RKO (cell line): ENCODE data around the gene ASIP.
"Not testable (repeated sequence)": the region's sequence is repeated elsewhere in the genome, so short reads cannot be mapped to it uniquely, and the experiment has no call there.

Experiments used
- DNase-seq: peaks from one replicate; pipeline ENCODE4 v3.0.0-alpha.2; 2016; ENCODE audit warnings: low spot score

The ASIP gene, protein sequence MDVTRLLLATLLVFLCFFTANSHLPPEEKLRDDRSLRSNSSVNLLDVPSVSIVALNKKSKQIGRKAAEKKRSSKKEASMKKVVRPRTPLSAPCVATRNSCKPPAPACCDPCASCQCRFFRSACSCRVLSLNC

DNA sequence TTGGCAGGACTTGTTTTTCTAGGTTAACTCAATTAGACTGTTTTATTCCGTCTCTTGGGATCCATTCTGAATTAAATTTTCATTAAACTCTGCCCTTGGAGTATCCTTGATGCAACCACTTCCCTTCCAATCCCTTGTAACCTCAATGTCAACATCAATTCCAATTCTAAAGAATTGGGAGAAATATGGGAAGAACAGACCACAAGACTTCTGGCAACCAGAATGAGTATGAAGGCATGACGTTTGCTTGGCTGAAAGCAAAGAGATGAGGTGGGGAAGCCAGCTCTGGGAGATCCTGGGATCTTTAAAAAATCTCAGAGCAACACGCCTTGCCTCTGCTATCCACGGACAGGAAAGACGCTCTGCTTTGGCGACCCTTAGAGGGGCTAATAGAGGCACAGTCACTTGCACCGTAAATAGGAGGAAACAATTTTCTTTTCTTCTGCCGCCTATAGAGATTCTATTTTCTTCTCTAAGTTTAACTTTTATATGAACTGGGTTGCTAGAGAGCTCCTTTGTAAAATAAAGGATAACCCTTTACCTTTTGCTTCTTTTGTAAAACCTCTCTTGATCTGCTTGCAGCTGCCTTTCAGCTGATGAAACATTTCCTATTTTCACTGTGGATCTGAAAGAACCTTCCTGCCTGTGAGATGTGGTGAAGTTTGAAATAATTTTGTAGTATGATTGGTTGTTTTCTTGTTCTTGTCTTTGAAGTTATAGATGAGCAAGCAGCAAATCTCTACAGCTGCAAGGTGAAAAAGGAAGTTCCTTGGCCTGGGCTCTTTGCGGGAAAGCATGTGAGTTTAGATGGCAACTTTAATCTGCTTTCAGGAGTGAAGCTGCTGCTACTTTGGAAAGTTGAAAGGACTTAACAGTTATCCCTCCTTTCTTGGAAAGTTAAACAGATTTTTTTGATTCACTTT lies at the start of gene ASIP:
Gene ASIP (plus strand): TSS at position 731 of the 923 bp plus-strand sequence. CDS start 18,952 bp downstream, outside the sequence.
- no peak for DNase-seq

DNA sequence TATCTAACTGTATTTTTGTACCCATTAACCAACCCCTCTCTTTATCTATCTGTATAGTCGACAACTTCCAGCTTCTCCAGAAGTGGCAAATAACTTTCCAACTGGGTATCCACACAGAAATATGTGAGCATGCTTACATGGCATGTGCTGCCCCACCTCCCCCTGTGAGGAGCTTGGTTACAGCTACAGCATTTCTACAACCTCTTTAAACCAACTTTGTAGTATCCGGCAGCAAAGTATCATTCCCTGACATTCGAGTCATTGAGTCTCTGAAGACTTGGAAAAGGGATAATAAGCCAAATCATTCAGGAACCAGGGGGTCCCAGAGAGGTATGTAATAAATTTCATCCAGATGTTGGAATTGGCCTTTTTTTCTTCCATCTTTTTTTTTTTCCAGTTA lies 48.2 kb upstream of the ASIP start:
- no peak for DNase-seq

DNA sequence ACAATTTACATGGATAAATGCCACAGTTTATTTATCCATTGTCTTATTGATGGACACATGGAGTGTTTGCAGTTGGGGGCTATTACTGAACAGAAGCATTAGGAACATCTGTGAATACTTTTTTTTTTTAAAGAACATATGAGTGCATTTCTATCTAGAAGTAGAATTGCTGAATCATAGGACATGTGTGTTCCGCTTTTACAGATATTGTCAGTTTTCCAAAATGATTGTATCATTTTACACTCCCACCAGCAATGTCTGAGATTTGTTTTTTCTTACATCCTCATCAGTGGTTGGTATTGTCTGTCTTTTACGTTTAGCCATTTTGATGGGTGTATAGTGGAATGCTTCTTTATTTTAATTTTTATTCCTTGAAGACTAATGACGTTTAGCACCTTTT lies 42.0 kb upstream of the ASIP start:
- no peak for DNase-seq

DNA sequence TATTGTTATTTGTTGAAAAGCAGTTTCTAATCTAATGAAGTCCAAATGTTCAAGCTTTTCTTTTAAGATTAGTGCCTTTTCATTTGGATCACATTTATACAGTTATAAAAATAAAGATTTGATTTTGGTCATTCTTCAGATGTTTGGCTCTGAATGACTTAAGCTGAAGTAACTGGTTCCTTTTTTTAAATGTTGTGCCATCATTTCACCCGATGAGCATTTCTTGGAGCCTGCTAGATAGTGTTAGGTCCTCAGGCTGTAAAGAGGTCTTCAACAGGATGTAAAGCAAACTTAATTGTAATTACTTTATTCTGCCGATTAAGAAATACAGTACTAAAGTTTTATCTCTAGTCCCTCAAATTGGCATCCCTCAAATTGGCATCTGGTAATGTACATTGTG lies 41.2 kb upstream of the ASIP start:
- DNase-seq, result no peak

DNA sequence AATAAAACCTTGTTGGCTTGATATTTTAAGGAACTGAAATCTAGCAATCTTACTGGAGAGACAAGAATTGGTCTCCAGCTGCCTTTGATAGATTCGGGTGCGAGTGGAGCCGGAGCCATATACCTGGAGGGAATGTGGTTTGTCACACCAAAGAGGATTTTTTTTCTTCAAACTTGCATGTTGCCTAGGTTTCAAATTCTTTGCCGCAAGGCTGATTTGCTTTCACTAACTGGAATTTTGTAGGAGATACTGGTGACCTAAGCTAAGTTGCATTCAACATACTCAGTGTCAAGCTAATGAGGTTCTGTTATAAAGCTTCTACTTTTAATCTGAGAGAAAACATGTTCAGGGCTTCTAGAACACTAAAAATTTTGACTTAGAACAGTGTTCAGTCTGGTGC lies 39.7 kb upstream of the ASIP start:
- DNase-seq, result no peak

DNA sequence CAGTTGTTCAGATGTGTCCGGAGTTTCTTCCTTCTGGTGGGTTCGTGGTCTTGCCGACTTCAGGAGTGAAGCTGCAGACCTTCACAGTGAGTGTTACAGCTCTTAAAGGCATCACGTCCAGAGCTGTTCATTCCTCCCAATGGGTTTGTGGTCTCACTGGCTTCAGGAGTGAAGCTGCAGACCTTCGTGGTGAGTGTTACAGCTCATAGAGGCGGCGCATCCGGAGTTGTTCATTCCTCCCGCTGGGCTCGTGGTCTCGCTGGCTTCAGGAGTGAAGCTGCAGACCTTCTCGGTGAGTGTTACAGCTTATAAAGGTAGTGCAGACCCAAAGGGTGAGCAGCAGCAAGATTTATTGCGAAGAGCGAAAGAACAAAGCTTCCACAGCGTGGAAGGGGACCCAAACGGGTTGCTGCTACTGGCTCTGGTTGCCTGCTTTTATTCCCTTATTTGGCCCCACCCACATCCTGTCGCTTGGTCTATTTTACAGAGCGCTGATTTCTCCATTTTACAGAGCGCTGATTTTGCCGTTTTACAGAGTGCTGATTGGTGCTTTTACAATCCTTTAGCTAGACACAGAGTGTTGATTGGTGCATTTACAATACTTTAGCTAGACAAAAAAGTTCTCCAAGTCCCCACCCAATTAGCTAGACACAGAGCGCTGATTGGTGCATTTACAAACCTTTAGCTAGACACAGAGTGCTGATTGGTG lies 35.9 kb upstream of the ASIP start:
- not testable (repeated sequence) for DNase-seq

DNA sequence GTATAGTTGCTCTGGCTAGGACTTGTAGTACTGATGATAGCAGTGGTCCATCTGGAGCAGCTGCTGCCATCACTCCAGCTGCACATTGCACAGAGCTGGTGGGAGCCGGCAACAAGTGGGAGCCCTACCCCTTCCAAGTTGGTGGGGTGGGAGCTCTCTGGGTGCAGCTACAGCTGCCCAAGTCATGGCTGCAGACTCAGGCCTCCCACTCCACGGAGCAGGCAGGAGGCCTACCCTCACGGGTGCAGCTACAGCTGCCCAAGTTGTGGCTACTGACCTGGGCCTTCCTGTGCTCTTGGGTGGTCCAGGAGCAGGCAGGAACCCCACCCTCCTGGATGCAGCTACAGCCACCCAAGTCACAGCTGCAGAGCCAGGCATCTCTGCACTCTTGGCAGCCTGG lies 32.1 kb upstream of the ASIP start:
- DNase-seq, result no peak

DNA sequence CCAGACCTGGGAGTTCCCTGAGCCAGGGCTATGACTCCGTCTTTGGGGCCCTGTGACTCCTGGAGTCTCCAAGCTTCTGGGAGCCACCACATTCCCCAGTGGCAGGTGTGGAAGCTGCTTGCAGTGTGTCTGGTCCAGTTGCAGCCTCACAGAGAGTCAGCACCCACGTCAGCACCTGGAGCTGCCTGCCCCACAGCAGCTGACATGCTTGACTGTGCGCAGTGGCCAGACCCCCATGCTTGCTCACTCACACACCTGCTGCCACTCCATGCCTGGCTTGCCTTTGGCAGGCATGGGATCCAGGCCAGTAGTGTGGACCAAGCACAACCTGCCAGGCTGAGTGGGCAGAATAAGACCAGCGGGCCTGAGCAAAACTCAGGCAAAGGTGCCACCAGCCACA lies 31.0 kb upstream of the ASIP start:
- no peak for DNase-seq

DNA sequence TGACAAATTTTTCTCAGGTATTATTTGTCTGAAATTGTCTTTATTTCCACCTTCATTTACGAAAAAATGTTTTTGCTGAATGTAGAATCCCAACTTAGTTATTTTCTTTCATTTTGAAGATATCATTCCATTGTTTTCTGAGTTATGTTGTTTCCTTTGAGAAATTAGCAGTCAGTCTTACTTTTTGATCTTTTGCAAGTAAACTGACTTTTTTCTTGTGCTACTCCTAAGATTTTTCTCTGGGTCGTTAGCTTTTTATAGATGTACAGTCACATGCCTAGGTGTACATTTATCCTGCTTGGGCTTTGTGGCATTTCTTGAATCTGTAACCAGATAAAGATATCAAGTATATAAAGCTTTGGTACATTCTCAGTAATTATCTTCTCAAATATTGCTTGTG lies 29.6 kb upstream of the ASIP start:
- DNase-seq, result no peak

DNA sequence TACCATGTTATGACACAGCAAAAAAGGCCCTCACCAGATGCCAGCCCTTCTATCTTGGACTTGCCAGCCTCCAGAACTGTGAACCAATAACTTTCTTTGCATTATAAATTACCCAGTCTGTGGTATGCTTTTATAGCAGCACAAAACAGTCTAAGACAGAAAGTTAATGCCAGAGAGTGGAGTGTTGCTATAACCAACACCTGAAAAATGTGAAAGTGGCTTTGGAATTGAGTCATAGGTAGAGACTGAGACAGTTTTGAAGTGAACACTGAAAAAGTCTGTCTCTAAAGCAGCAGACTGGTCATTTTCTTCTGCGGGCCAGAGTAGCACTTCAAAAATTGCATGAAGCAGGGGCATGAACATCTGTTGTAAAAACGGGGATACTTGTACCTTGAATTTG lies 28.0 kb upstream of the ASIP start:
- no peak for DNase-seq

DNA sequence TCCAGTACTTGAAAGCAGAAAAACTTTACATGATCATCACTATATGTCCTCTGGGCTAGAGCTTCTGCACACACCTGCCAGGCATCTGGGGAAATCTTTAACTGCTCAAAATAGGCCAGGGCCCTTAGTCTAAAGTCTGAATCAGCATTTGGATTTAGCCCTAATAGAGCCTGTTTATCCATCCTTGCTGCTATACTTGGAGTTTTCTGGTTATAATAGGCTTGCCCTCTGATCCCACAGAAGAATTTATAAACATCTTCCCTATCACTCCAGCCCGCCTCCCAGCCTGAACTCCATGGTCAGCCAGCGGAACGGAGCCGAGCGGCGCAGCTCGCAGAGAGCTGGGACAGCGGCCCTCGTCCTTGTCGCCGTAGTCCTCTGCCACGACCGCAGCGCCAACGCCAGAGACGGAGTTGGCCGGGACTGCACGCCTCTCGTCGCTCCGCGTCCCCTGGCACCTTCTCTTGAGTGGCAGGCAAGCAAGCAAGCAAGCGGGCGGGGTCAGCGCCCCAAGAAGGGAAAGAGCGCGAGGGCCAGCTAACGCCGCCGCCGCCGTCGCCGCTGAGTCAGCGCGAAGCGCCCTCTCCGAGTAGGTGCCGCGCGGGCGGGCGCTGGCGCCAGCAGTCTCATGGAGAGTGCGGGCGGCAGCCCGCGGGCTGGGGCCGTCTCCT lies 25.4 kb upstream of the ASIP start:
- DNase-seq, result peak; percentile 84

DNA sequence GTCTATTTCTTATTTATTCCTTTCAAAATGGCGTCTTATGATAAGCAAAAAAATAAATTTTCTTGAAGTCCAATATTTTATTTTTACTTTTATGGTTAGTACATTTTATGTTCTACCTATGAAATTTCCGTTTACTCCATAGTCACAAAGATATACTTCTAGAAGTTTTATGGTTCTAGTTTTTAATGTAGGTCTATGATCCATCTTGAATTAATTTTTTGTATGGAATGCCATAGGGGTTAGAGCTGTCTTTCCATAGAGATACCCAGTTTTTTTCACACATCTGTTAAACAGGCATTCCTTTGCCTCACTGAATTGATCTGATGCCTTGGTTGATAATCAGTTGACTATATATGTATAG lies 24.9 kb upstream of the ASIP start:
- no peak for DNase-seq

DNA sequence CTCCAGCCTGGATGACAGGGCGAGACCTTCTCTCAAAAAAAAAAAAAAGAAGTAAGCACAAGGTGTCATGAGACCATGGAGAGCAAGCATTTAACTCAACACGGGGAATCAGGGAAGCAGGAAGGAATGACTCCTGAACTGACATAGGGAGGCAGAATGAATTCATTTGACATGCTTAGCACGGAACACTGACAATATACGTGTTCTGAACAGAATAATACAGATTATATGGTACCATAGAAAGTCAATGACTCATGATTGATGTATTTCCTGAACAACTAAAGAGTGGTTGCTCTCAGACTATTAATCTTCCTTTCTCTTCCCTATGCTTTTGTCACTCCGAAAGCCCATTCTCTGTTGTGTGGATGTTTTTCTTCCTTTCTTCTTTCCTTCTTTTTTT lies 20.7 kb upstream of the ASIP start:
- DNase-seq, result peak; percentile 41

DNA sequence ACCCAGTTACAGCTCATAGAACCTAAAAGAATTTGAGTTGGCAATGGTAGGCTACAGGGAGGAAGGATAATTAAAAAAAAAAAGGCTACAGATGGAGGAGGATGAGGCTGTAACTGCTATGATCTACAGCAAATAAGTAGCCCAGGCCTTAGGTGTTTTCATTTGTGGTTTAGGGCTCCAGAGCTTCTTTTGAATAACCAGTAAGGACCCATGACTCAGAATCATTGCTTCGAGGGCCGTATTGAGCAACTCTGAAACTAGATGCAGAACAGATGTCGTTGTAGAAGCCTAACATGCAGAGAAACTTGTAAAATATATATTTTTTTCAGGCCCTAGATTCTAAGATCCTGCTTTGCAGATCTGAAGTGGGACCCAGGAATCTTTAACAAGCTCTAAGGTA lies 19.0 kb upstream of the ASIP start:
- DNase-seq, result no peak

DNA sequence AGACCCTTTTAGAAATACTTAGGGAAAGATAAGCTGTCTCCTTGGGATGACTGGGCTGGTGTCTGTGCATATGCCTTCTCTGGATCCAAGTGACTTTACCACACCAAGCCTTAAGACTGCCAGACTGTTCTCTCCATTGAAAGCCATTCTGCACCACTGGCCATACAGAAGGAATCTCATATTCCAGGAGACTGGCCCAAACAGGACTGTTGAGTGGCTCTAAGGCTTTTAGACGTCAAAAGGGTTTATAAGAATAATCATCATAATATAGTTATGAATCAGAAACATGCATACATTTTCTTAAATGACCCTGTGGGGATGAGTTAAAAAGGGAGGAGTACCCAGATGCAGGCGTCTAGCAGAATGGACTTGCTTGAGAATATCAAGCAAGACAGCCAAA lies 17.0 kb upstream of the ASIP start:
- not testable (repeated sequence) for DNase-seq

DNA sequence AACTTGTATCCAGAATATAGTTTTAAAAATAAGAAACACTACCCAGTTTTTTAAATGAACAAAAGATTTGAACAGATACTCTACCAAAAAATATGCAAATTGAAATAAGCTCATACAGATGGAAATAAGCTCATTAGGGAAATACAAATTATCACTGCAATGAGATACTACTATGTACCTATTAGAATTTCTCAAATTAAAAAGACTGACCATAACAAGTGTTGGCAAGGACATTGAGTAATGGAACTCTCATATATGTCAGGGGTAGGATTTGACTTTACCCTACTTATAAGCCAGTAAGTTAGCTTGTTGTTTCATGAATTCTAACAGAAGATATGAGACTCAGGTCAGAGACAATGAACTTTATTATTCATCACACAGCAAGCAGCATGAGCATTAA lies 9.6 kb upstream of the ASIP start:
- DNase-seq, result no peak

DNA sequence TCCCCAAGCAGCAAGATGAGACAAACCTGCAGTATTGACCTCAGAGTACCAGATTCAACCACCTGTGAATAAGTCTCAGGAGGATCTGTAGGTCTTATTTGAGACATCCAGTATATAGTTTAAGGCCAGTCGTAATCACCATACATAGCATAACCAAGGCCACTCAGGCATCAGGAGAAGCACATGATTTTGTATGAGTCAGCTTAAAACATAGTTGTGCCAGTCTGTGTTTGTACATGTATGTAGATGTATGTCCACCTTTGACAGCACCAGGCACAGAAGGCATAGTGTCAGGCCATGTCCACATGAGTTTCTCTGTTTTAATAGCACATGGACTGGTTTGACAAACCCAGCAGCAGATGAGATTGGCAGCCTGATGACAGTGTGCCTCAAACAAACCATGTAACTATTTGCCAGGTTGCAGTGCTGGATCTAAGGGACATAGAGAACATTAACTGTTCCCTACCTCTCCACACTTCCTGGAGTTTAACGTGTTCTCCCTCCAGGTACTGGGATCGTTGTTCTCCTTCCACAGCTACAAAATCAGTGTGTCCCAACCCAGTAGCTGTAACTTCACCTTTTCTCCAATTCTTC lies 8.6 kb upstream of the ASIP start:
- no peak for DNase-seq

DNA sequence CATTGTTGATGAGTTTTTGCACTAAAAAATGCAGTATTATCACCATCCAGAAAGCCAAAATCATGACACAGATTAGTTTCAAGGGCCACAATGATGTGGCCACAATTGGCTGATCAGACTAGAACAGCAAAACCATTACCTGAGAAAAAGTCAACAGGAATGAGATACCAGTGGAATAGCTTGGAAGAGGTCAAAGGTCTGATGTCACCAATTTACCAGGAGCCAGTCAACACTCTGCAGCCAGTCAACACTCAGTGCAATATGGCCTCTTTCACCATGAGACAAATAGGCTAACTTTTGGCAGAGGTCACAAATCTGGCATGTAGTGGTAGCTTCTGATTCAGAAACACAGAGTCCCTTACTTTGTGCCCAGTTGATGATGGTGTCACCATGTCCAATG lies 7.5 kb upstream of the ASIP start:
- no peak for DNase-seq

DNA sequence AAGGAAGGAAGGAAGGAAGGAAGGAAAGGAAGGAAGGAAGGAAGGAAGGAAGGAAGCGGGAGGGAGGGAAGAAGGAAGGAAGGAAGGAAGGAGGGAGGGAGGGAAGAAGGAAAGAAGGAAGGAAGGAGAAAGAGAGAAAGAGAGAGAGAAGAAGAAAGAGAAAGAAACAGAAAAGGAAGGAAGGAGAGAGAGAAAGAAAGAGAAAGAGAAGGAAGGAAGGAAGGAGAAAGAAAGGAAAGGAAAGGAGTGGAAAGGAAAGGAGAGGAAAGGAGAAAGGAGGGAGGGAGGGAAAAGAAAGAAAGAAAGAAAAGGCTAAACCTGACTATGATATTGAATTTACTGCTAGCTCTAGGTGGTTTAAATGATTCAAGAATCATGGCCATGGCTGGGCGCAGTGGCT lies 5.3 kb upstream of the ASIP start:
- no peak for DNase-seq

DNA sequence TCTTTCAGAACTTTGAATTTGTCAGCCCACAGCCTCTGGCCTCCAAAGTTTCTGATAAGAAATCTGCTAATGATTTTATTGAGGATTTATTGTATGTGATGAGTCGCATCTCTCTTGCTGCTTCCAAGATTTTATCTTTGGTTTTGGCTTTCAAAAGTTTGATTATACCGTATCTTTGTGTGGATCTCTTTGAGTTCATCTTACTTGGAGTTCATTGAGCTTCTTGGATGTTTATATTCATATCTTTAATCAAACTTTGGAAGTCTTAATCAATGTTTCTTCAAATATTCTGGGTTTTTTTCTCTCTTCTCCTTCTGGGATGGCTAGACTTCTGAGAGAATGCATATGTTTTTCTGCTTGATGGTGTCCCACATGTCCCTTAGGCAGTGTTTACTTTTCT lies 3.3 kb upstream of the ASIP start:
- DNase-seq, result no peak

DNA sequence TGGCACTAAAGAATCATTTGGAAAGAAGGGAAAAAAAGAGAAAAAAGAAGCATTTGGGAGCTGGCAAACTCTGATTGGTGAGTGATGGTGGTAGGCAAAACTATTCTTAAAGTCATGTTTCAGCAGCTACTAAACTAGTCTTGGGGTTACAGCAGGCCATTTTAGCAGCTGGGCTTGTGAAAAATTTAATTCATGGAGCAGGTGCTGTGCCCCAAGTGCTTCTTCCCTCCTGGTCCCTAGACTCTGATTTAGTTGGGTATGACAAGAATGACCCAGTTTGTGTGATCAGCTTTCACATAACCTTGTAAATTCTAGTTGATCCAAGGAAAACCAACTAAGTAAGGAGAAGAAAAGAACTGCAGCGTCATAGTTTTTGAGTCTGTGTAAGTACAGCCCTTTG lies 1.1 kb upstream of the ASIP start:
- no peak for DNase-seq

DNA sequence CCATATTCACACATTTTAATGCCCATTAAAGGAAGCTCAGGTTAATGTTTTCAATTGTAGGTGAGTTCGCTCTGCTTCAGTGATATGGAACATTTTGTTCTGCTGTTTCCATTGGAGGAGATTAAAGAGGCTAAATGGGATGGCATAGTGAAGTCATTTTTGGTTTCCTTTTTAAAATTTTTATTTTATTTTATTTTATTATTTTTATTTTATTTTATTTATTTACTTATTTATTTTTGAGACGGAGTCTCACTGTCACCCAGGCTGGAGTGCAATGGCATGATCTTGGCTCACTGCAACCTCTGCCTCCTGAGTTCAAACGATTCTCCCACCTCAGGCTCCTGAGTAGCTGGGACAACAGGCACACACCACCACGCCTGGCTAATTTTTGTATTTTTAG lies 792 bp downstream of the ASIP start:
- DNase-seq, result not testable (repeated sequence)
